Germinal center (tissue), 1 donor: ENCODE results near the gene RAB40A.
"Not testable (repeated sequence)": the region's sequence is repeated elsewhere in the genome, so short reads cannot be mapped to it uniquely, and the experiment has no call there.

Experiments
- DNase-seq: peaks from one replicate; pipeline ENCODE4 v3.0.0; 2012; ENCODE audit warnings: mixed read lengths, low spot score

RAB40A gene

GRCh38 chrX:103461156-103461555 lies 58.1 kb downstream of the RAB40A start:
- DNase-seq: no peak

- DNase-seq: not testable (repeated sequence)
Measured at GRCh38 chrX:103460001-103460755, 59.1 kb downstream of the RAB40A start.

GRCh38 chrX:103453655-103454054 lies 65.6 kb downstream of the RAB40A start:
- DNase-seq: no peak
